Ishikawa (cell line): Measurements from ENCODE around the gene ABCC1.

ENCODE experiments used
- EGR1 ChIP-seq: IDR thresholded peaks from 2 replicates; pipeline ENCODE4 v1.6.1; 2012
- EP300 ChIP-seq: IDR thresholded peaks from 2 replicates; pipeline ENCODE4 v1.6.1; 2012; ENCODE audit warnings: borderline replicate concordance
- RAD21 ChIP-seq: IDR thresholded peaks from 2 replicates; pipeline ENCODE4 v1.6.1; 2012; ENCODE audit warnings: low read depth
- TAF1 ChIP-seq: IDR thresholded peaks from 2 replicates; pipeline ENCODE4 v1.6.1; 2012; ENCODE audit warnings: low read depth, mild to moderate bottlenecking

DNA sequence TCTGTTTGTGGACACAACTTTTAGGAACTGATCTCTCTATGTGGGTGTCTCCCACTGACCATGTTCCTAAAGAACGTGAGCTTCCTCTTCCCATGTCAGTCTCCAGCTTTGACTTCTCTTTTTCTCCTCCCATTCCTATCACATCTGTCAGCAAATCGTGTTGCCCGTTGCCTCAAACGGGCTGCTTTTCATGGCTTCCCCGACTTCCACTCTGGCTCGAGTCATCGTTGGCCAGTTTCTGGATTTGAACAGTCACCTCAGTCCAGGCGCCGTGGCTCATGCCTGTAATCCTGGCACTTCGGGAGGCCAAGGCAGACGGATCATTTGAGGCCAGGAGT, 5.4 kb downstream of the ABCC1 start:
- TF ChIP-seq EGR1, result no peak
- no peak for TF ChIP-seq EP300
- no peak for TF ChIP-seq TAF1
- no peak for TF ChIP-seq RAD21
